T-helper 2 cell treated with Interferon-gamma antibody and Interleukin-4, amounts not matched to agents 100 ng/mL and 5 ng/mL, for 36 hours (primary cell): ENCODE measurements around the gene FAT2. TPM values are rescaled to one million over a fixed set of nuclear protein-coding genes. Genes with fewer than 3 reads are reported as not detected.

ENCODE experiments used
- intact Hi-C: fragments of 100-400 bp; cut with micrococcal nuclease; formaldehyde crosslinking; loops from one replicate; pipeline ENCODE4 v1.15.1; 2023
- total RNA-seq: library from RNA; stranded (reverse); gene quantifications from 2 replicates; pipeline ENCODE4 v1.2.3, GENCODE V29; 2022

Gene FAT2, protein sequence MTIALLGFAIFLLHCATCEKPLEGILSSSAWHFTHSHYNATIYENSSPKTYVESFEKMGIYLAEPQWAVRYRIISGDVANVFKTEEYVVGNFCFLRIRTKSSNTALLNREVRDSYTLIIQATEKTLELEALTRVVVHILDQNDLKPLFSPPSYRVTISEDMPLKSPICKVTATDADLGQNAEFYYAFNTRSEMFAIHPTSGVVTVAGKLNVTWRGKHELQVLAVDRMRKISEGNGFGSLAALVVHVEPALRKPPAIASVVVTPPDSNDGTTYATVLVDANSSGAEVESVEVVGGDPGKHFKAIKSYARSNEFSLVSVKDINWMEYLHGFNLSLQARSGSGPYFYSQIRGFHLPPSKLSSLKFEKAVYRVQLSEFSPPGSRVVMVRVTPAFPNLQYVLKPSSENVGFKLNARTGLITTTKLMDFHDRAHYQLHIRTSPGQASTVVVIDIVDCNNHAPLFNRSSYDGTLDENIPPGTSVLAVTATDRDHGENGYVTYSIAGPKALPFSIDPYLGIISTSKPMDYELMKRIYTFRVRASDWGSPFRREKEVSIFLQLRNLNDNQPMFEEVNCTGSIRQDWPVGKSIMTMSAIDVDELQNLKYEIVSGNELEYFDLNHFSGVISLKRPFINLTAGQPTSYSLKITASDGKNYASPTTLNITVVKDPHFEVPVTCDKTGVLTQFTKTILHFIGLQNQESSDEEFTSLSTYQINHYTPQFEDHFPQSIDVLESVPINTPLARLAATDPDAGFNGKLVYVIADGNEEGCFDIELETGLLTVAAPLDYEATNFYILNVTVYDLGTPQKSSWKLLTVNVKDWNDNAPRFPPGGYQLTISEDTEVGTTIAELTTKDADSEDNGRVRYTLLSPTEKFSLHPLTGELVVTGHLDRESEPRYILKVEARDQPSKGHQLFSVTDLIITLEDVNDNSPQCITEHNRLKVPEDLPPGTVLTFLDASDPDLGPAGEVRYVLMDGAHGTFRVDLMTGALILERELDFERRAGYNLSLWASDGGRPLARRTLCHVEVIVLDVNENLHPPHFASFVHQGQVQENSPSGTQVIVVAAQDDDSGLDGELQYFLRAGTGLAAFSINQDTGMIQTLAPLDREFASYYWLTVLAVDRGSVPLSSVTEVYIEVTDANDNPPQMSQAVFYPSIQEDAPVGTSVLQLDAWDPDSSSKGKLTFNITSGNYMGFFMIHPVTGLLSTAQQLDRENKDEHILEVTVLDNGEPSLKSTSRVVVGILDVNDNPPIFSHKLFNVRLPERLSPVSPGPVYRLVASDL (N-terminal part only)
- not detected in 2 replicates for total RNA-seq

DNA sequence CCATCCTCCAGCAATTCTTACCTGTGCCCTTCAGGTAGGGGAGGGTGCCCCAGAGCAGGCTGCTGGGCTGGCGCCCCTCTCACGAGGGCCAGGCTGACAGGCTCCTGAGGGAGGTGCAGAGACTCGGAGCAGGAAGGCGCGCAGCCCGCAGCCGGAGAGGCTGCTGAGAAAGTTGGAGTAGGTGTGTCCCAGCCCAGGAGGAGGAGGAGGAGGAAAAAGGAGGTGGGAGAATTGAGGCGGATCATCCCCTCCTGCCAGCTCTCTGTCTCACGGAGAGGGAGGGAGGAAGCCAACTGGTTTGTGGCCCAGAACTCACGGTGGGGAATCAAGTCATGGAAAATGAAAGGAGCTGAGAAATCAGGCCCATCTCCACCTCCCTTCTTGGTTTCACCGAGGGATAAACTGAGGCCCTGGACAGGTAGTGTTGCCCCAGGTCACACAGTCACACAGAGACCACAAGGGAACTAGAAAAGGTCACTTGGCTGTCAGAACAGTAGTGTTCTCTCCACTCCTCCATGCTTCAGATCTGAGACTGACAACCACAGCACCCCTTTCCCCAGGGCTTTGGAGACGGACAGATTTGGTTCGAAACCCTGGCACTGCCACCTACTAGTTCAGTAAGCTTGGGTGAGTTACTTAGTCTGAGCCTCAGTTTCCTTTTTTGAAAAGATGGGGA lies at the start of gene FAT2:
FAT2 (minus strand) TSS at position 188 of the 676 bp plus-strand sequence. CDS start 22,400 bp downstream, outside the sequence.
- intact Hi-C loops = no loop called here

DNA sequence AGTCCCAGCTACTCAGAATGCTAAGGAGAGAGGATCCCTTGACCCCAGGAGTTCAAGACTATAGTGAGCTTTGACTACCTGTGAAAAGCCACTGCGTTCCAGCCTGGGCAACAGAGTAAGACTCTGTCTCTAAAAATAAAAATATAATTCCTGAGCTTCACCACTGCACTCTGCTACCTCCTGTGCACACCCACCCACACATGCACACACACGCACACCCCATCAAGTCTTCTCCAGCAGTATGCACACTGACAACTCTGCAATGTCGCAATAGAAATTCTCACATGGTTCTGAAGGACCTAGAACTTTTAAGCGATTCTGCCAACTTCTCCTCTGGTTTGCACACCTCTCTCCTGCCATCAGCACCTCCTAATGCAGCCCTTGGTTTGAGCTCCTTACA lies 47.5 kb upstream of the FAT2 start:
- intact Hi-C loops = no loop called here

DNA sequence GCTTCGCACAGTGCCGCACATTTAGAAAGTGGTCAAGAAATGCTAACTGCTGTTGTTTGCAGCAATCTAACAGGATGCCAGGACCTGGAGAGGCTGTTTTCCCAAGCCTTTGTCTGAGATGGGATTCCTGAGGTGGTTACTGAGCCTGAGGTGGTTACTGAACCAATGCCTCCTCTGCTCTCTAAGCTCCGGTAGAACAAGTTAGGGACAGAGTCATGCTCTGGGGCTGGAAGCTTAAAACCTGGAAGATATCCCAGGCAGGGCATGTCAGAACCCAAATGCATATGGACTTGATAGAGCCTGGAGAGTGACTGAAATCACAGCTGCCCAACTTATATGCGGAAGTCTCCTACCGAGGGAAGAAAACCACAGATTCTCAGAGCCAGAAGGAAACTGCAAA lies 46.5 kb upstream of the FAT2 start:
- intact Hi-C loops = no loop called here

DNA sequence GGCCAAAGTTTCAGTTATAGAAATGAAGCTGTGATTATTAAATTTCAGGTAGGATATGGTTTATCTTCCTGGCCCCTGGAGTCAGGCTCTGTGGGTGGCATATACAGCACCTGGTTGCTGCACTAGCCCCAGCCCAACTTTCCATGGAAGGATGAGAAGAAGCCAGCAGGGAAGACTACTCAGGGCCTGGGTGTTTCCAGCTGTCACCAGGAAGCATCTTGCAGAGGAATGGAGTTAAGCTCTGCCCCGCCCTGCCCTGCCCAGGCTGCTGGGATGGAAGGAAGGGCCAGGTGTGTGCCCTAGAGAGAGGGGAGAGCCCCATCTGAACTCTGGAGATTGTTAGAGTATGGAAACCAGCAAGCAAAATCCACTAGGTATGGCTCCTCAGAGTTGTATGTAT lies 42.8 kb upstream of the FAT2 start:
- intact Hi-C loops = no loop called here

DNA sequence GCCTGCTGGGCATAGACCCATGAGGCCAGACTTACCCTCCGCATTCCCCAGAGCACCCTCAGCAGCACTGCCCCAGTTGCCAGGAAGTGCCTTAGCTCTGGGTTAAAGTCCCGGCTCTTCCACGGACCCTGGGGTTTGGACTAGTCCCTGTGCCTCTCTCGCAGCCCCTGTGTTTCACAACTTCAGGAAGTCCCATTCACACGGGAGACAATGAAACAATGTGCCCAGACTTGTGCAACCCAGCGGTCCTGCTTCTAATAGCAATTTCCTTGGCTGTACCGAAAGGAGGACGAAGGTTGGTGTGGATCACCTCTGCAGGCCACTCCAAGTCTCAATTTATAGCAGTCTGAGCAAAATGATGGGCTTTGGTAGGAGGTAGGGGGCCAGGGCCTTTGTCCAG lies 41.8 kb upstream of the FAT2 start:
- intact Hi-C loops = no loop called here

DNA sequence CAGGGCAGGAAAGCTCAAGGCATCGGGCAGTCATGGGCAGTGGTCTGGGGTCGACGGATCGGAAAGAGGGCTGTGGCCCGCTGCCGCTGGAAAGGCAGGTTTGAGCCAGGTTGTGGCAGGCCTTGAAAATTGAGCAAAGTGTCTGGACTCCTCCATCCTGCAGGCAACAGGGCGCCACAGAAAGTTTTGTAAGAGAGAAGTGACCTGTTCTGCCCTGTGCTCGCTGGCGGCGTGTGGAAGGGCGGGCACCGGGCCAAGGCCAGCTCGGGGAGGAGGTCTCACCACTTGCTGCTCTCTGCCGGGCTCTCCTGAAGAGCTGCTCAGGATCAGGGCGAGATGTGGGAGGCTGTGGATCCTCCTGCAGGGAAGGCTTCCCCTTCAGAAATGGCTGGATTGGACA lies 41.4 kb upstream of the FAT2 start:
- intact Hi-C loops = no loop called here

DNA sequence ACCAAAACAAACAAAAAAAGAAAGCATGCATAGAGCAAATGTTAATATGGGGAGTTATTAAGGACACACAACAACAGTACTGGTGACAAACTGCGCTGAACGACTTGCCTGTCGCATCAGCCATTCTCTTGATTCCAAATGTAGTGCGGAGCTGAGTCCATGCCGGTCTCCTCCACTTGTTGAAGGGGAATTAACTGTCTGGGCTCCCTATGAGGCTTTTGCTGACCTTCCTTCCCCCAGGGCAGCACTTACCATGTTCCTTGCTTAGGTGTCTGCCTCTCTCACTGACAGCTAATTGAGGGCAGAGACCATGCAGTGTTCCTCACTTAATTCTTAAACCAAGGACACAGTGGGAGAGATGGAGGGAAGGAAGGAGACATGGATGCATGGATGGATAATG lies 40.8 kb upstream of the FAT2 start:
- intact Hi-C loops = no loop called here

DNA sequence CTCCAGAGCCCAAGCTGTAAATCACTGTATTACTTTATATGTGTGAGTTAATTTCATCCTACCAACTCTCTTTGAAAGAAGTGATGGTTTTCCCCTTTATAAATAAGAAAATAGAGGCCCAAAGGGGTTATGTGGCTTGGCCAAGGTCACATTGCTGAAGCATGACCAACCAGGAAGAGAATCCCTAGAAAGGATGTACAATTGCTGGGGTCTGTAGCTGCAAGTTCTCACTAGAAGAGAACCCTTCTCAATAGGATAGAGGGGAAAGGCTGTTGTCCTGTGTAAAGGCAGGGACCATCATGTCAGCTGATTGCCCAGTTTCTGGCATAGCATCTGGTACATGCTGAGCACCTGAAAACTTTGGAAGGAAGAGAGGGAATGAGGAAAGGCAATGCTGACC lies 39.0 kb upstream of the FAT2 start:
- intact Hi-C loops = no loop called here

DNA sequence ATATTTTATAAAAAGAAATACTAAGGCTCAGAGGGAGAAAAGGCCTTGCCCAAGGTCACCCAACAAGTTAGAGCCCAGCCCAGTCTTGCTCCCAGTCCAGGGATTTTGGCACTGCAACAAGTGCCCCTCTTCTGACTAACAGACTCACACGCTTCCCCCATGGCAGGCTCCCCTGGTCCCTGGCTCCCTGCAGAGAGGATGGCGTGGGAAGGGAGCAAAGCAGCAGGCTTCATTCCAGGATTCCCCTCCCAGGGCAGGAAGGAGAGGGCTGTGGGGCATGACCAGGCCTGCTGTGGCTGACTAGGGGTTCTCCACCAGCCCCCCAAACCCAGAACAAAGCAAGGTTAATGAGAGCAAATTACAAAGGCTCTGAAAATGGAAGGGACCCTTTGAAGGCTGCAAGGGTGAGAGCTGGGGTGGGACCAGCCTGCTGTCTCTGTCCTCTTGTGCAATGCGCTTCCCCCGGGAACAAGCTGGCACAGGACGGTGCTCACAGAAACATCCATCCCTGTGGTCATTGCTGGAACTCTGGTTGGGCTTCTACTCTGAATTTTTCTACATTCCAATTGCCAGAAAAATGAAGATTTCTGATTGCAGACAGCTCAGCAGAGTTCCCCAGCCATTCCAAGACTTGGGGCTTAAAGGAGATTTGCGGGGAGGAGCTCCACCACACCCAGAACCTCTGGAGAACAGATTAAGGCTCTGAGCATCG lies 37.1 kb upstream of the FAT2 start:
- intact Hi-C loops = no loop called here

DNA sequence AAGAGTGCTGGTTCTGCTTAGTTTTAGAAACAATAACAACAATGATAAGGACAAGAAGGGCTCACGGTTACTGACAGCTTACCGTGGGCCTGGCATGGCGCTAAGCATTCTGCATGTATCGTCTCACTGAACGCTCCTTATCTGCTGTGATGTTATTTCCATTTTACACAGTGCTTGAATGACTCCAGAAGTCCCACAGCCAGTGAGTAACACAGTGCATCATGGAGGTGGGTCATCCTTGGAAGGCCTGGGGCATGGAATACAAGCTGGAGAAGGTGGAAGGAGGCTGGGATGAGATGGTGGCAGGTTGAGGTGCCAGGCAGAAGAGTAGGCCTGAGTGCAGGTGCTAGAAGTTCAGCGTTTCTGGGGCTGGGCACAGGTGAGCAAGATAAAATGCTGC lies 36.5 kb upstream of the FAT2 start:
- intact Hi-C loops = no loop called here

DNA sequence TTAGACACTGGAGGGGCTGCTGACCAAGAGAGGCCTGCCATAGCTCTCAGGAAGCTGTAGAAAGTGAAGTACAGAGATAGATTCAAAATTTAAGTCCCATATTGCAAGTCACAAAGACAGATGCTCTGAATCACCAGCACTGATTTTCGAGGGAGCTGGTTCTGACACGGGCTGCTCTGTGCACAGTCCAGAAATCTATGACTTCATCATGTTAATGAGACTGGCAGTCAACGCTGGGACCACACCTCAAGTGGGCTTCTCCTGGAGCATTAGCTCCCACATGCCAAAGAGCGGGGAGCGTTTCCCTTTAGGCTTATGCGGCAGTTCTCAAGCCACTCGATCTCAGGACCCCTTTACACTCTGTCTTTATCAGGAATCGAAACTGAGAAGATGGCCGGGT lies 34.2 kb upstream of the FAT2 start:
- intact Hi-C loops = no loop called here

DNA sequence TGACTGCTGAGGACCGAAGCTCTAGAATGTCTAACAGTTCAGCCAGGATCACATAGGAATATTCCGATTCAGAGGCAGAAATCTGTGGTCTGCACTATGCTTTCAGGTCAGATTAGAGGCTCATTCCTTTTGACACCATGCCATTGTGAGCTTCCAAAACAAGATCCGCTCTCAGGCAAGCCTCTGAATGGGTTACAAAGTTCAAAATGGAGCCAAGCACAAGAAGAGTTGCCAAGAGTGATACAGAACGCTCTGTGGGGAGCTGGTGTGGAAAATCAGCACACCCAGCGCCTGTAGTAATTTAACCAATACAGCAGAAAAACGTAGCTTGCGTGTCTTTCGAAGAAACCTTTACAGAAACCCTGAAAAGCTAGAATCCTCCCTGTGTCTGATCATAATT lies 33.3 kb upstream of the FAT2 start:
- intact Hi-C loops = no loop called here

DNA sequence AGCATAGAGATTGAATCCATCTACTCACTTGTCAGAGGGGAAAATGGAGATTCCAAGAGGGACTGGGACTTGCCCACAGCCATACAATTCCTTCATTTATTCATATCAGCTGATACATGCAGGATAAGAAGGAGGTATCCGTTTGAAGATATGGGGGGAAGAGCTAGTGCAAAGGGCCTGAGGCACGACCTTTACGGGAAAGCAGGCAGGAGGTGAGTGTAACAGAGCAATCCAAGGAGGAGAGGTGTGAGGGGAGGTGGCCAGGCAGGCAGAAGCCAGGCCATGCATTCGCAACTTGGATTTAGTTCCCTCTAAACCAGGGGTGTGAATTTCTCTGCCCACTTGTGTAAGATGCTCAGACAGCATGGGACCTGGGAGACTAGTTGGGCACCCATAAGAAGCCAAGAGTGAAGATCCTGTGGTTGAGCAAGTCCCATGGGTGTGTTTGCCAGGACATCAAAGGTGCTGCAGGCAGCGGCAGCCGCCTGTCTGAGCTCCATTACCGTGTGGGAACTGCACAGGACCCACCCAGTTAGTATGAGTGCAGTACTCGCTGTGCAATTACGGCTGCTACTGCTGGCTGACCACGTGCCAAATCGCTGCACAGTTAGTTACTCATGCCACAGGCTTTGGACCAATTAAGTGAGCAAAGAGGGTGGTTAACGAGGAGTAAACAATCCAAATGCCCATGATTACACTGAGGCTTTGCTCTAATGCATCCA lies 31.4 kb upstream of the FAT2 start:
- intact Hi-C loops = no loop called here

DNA sequence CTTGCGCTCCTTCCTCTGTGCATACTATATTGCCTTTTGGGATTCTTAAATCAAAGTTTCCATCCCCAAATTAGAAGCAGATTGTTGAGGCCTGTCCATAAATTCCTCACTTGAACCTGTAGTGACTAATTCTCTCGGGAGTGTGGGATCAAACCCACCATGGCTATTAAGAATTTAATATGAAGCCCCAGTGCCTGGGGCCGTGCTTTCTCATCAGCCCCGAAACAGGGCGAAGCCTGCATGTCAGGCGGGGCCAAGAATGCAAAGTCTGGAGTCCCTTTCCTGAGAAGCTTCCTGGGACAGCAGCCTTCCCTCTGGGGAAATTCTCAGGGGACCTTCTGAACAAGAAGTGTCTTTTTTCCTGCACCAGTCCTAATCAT lies 29.3 kb upstream of the FAT2 start:
- intact Hi-C loops = no loop called here

DNA sequence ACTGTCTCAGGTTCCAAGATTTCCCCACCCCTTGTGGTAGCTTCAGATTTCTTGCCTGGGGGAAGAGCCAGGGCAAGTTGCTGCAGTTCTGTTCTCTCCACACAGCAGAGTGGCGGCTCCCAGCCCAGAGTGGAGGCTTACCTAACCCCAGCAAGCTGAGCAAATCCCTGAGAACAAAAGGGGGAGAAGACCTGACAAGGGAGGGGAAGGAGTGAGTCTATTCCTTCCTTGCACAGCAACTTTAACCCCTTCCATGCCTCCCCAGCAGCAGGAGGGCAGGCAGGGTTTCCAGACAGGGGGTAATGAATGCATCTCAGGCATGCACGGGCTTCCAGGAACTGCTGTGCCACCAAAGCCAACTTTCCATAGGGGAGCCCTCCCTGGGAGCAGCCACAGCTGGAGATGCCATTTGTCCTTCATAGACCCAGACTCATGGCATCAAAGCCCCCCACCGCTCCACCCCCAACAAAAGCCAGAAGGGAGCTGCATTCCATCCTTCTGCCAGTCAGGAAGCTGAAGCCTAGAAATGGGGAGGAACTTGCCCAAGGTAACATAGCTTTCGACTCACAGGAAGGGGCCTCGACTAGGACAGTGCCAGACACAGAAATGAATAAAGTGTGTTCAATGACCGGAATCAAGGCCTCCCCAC lies 28.8 kb upstream of the FAT2 start:
- intact Hi-C loops = no loop called here

DNA sequence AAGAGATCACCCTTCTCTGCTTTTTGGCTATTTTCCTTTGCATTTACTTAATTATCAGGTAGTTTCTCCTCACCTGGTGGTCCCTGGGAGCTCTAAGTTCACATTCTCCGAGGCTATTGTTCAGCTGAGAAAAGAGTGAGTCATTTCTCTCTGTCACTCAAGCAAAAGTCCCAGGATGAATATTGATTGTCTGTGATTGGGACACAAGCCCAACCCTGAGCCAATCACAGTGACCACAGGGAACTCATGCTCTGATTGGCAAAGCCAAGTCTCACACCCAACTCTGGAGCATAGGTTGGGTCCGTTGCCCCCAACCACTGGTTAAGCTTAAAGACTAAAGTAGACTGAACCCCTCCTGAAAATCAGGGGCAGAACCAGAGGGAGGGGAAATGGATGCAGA lies 27.8 kb upstream of the FAT2 start:
- intact Hi-C loops = no loop called here

DNA sequence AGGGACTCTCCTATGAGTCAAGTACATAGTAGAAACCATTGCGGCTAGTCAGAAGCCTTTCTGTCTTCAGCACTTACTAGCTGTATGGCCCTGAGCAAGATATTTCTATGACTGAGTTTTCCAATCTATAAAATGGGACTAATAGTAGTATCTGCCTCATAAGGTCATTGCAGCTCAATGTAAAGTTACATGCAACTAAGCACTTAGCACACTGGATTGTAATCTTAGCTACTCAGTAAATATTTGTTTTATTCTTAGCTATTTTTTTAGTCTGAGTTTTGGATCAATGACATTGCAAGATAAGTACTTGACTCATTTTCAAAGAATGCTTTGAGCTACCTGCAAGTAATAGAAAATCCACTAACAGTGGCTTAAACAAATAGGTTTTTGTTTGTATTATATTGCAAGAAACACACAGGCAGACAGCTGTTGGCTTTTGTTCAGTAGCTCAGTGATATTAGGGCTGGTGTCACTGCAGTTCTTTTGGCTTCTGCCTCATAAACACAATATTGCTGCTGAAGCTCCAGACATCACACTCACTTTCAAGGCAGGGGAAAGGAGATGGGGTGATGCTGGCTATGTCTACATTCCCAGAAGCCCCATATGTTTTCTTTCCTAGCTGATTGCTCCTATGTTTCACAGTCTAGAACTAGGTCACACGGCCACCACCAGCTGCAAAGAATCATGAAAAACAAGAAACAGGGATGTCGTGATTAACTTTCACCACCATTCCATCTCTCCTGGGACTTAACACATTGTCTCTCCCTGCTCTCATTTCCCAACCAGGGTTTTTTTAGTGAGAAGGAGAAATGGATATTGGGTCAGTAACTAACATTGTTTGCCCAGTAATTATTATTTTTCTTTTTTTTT lies 26.9 kb upstream of the FAT2 start:
- intact Hi-C loops = no loop called here

DNA sequence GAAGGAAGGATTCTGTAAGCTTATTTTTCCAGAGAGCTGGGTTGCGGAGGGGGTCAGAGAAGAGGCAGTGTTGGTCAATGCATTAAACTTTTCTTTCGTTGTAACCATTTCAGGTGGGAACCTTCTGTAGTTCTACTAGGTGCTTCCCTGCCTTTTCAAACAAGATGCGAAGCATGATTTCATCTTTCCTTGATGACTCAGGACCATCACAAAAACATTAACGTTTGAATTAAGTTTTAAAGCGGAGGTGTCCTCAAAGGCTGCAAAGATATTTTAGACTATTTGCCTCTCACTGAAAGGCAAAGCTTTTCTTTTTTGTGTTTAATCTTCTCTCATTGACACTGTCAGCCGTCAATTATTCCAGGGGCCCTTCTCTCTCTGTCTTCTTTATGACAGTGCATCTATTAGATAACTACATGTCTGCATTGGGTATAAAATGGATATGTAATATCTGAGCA lies 26.3 kb upstream of the FAT2 start:
- intact Hi-C loops = no loop called here
